Measurements from ENCODE around the gene IRX1.

Gene IRX1

DNA sequence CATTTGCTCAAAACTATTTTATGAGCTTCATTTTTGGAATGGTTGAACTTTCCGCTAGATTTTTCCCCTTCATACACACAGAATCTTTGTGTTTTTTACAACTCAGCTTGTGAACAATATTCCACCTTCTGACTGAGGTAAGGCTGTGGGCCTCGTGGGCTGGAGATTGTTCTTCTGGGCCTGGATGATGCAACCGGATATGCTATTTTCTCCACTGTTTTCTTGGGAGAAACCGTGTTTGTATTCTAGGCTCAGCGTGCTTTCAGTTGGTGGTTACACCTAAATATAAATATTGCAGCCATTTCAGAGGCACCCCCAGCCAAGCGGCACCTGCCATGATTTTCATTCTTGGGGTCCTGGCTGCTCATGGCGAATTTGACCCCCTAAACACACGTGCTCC lies 55.2 kb downstream of the IRX1 start:
- no peak for DNase-seq (ENCODE audit: low spot score)

Measured in pons (tissue), 1 donor.